HepG2 (cell line): ENCODE measurements around the gene PLK5. TPM values are rescaled to one million over a fixed set of nuclear protein-coding genes. Genes with fewer than 3 reads are reported as not detected.

Experiments used
- DMAP1 ChIP-seq: IDR thresholded peaks from 2 replicates; pipeline ENCODE4 v1.6.1; 2016
- HMGA1 ChIP-seq: sonication (generic); formaldehyde crosslinking; conservative IDR thresholded peaks from 2 replicates; pipeline ENCODE4 v1.4.0; 2020; ENCODE audit warnings: missing genetic modification reagents
- HOXA7 ChIP-seq: sonication (generic); formaldehyde crosslinking; IDR thresholded peaks from 2 replicates; pipeline ENCODE4 v1.8.1; 2022; ENCODE audit warnings: mild to moderate bottlenecking, missing genetic modification reagents, moderate library complexity
- JUND ChIP-seq: sonication (generic); formaldehyde crosslinking; IDR thresholded peaks from 2 replicates; pipeline ENCODE4 v1.8.0; 2022; ENCODE audit warnings: mild to moderate bottlenecking, missing genetic modification reagents
- MBD4 ChIP-seq: IDR thresholded peaks from 2 replicates; pipeline ENCODE4 v1.6.1; 2012; ENCODE audit warnings: low read length, inconsistent platforms, borderline replicate concordance
- MTF1 ChIP-seq: sonication (generic); formaldehyde crosslinking; IDR thresholded peaks from 2 replicates; pipeline ENCODE4 v1.5.0; 2020; ENCODE audit warnings: missing genetic modification reagents
- PCBP1 ChIP-seq: fragments of 200-400 bp; formaldehyde crosslinking; IDR thresholded peaks from 2 replicates; pipeline ENCODE4 v1.6.1; 2017; ENCODE audit warnings: mild to moderate bottlenecking, low read depth, low read length, borderline replicate concordance
- PRDM15 ChIP-seq: sonication (generic); formaldehyde crosslinking; IDR thresholded peaks from 2 replicates; pipeline ENCODE4 v1.4.0; 2020; ENCODE audit warnings: missing genetic modification reagents
- SMC3 ChIP-seq: IDR thresholded peaks from 2 replicates; pipeline ENCODE4 v1.6.1; 2011; ENCODE audit warnings: low read length, improper control_type of control experiment
- TEF ChIP-seq: sonication (generic); formaldehyde crosslinking; IDR thresholded peaks from 2 replicates; pipeline ENCODE4 v1.5.0; 2020; ENCODE audit warnings: missing genetic modification reagents
- ZKSCAN5 ChIP-seq: sonication (generic); formaldehyde crosslinking; IDR thresholded peaks from 2 replicates; pipeline ENCODE4 v1.5.1; 2020; ENCODE audit warnings: mild to moderate bottlenecking, missing genetic modification reagents
- ZNF136 ChIP-seq: sonication (generic); formaldehyde crosslinking; IDR thresholded peaks from 2 replicates; pipeline ENCODE4 v1.8.1; 2022; ENCODE audit warnings: low read depth, mild to moderate bottlenecking, moderate library complexity, missing genetic modification reagents
- ZNF652 ChIP-seq: IDR thresholded peaks from 2 replicates; pipeline ENCODE4 v1.6.1; 2016; ENCODE audit warnings: low read depth, borderline replicate concordance
- ZNF761 ChIP-seq: sonication (generic); formaldehyde crosslinking; conservative IDR thresholded peaks from 2 replicates; pipeline ENCODE4 v1.4.0; 2020; ENCODE audit warnings: mild to moderate bottlenecking, missing genetic modification reagents
- ZNF766 ChIP-seq: sonication (generic); formaldehyde crosslinking; IDR thresholded peaks from 2 replicates; pipeline ENCODE4 v1.5.0; 2020; ENCODE audit warnings: missing genetic modification reagents, borderline replicate concordance
- ZNF816 ChIP-seq: sonication (generic); formaldehyde crosslinking; IDR thresholded peaks from 2 replicates; pipeline ENCODE4 v1.8.0; 2022; ENCODE audit warnings: missing genetic modification reagents, mild to moderate bottlenecking, borderline replicate concordance
- polyA plus RNA-seq, 8 experiments: library from polyadenylated mRNA; depleted of rRNA in 3 of 8; stranded (reverse) in 7 of 8; unstranded in 1 of 8; fragments of >200 nt; fragmentation: Illumina TruSeq in 4 of 8; extraction: Trizol in 4 of 8; gene quantifications; 2 replicates each; pipeline versions ENCODE4 v1.2.1 to v1.2.3, GENCODE V29; 2011 to 2016; ENCODE audit warnings: low read depth in 4 of 8, missing spikeins in 1 of 8, mixed read lengths in 1 of 8; ENCODE audit not compliant: insufficient read depth in 1 of 8
- total RNA-seq, 5 experiments: library from RNA; depleted of rRNA; stranded (reverse); fragments of >200 nt; fragmentation: Illumina TruSeq; extraction: Trizol; gene quantifications; 2 replicates each; pipeline ENCODE4 v1.2.3, GENCODE V29; 2016; ENCODE audit warnings: low read depth in 1 of 5
- TF ChIP-seq, protein P1 (sequence below): sonication (generic); formaldehyde crosslinking; IDR thresholded peaks from 2 replicates; pipeline ENCODE4 v1.8.1; 2022; ENCODE audit warnings: low read depth, mild to moderate bottlenecking, missing genetic modification reagents
- TF ChIP-seq, protein P2 (sequence below): sonication (generic); formaldehyde crosslinking; IDR thresholded peaks from 2 replicates; pipeline ENCODE4 v1.8.0; 2022; ENCODE audit warnings: mild to moderate bottlenecking, missing genetic modification reagents

Gene PLK5
- total and polyA plus RNA-seq, 2 of the 13 experiments (the other 11 are each of a cell fraction or from before 2014, with no cell fraction given), result not detected

DNA sequence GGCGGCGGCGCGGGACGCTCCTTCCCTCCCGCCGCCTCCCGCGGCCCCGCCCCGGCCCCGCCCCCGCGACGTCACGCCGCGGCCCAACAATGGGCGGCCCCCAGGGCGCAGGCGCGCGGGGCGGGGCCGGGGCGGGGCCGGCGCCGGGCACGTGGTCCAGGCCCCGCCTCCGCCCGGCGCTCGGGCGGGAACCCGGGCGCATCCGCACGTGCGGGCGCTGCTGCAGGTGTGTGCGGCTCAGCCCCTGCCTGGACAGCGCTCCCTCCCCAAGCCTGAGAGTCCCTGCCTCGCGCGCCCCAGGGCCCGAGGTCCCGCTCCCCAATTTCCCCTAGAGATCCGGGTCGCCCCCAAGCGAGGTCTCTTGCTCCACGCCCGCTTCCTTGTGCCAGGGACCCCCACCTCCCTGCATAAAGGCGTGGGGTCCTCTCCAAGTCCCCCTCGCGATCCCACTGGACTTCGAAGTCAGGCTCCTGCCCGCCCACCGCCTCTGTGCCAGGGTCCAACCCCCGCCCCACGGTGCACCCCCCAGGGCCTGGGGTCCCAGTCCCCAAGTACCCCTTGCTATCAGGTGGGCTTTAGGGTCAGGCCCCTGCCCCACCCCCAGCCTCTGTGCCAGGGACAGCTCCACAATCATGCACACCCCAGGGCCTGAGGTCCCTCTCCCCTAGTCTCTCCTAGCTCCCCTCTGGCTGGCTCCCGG is 44.6 kb downstream of the PLK5 start, which contains the start of gene MEX3D (continued):
- TF ChIP-seq SMC3 (no peak), PRDM15 (CRISPR knock-in tag) (peak; percentile 45; the same call in 1 of the 2 replicates), PCBP1 (no peak), TEF (peak; percentile 42; the same call in 1 of the 2 replicates), HOXA7 (CRISPR knock-in tag) (no peak), JUND (CRISPR knock-in tag) (no peak), ZNF652 (CRISPR knock-in tag) (no peak), ZKSCAN5 (CRISPR knock-in tag) (no peak), ZNF766 (CRISPR knock-in tag) (peak; percentile 93; the same call in 1 of the 2 replicates), MBD4 (no peak), DMAP1 (no peak), ZNF761 (peak; percentile 84; the same call in 1 of the 2 replicates), ZNF136 (no peak), HMGA1 (CRISPR knock-in tag) (no peak), ZNF816 (no peak), MTF1 (no peak)
- TF ChIP-seq, protein P1, sequence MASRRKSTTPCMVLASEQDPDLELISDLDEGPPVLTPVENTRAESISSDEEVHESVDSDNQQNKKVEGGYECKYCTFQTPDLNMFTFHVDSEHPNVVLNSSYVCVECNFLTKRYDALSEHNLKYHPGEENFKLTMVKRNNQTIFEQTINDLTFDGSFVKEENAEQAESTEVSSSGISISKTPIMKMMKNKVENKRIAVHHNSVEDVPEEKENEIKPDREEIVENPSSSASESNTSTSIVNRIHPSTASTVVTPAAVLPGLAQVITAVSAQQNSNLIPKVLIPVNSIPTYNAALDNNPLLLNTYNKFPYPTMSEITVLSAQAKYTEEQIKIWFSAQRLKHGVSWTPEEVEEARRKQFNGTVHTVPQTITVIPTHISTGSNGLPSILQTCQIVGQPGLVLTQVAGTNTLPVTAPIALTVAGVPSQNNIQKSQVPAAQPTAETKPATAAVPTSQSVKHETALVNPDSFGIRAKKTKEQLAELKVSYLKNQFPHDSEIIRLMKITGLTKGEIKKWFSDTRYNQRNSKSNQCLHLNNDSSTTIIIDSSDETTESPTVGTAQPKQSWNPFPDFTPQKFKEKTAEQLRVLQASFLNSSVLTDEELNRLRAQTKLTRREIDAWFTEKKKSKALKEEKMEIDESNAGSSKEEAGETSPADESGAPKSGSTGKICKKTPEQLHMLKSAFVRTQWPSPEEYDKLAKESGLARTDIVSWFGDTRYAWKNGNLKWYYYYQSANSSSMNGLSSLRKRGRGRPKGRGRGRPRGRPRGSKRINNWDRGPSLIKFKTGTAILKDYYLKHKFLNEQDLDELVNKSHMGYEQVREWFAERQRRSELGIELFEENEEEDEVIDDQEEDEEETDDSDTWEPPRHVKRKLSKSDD, result 0 out of 2 replicates have a peak, but pooled peaks have one; percentile 39
- TF ChIP-seq, protein P2, sequence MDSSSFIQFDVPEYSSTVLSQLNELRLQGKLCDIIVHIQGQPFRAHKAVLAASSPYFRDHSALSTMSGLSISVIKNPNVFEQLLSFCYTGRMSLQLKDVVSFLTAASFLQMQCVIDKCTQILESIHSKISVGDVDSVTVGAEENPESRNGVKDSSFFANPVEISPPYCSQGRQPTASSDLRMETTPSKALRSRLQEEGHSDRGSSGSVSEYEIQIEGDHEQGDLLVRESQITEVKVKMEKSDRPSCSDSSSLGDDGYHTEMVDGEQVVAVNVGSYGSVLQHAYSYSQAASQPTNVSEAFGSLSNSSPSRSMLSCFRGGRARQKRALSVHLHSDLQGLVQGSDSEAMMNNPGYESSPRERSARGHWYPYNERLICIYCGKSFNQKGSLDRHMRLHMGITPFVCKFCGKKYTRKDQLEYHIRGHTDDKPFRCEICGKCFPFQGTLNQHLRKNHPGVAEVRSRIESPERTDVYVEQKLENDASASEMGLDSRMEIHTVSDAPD (CRISPR knock-in tag), result no peak
